HepG2 (cell line): ENCODE results near the gene NAA38. TPM values are rescaled to one million over a fixed set of nuclear protein-coding genes. Genes with fewer than 3 reads are reported as not detected.

Experiments used
- ATF2 ChIP-seq: sonication (generic); formaldehyde crosslinking; IDR thresholded peaks from 2 replicates; pipeline ENCODE4 v1.4.0; 2020; ENCODE audit warnings: missing genetic modification reagents
- BRD4 ChIP-seq: sonication (generic); formaldehyde crosslinking; IDR thresholded peaks from 2 replicates; pipeline ENCODE4 v1.4.0; 2020; ENCODE audit warnings: missing genetic modification reagents
- CERS6 ChIP-seq: sonication (generic); formaldehyde crosslinking; IDR thresholded peaks from 2 replicates; pipeline ENCODE4 v1.5.0; 2020; ENCODE audit warnings: missing genetic modification reagents
- CSRNP1 ChIP-seq: sonication (generic); formaldehyde crosslinking; IDR thresholded peaks from 2 replicates; pipeline ENCODE4 v1.8.1; 2023; ENCODE audit warnings: mild to moderate bottlenecking, missing genetic modification reagents
- DNMT3B ChIP-seq: conservative IDR thresholded peaks from 2 replicates; pipeline ENCODE4 v1.6.1; 2016; ENCODE audit warnings: missing biosample characterization, control low read depth
- KAT2B ChIP-seq: fragments of 150-350 bp; IDR thresholded peaks from 2 replicates; pipeline ENCODE4 v1.6.1; 2014; ENCODE audit warnings: low read depth, low read length, borderline replicate concordance
- KDM5A ChIP-seq: fragments of 200-600 bp; sonication (generic); IDR thresholded peaks from 2 replicates; pipeline ENCODE4 v1.7.0; 2018; ENCODE audit warnings: antibody characterized with exemption, mild to moderate bottlenecking, low read length, borderline replicate concordance
- NAIF1 ChIP-seq: sonication (generic); formaldehyde crosslinking; IDR thresholded peaks from 2 replicates; pipeline ENCODE4 v1.5.0; 2020; ENCODE audit warnings: mild to moderate bottlenecking, missing genetic modification reagents, borderline replicate concordance
- NFYB ChIP-seq: sonication (generic); formaldehyde crosslinking; IDR thresholded peaks from 2 replicates; pipeline ENCODE4 v1.4.0; 2020; ENCODE audit warnings: missing genetic modification reagents
- PHF5A ChIP-seq: IDR thresholded peaks from one replicate; pipeline ENCODE4 v1.6.1; 2018; ENCODE audit warnings: low read depth, missing genetic modification reagents; ENCODE audit not compliant: unreplicated experiment
- RBM22 ChIP-seq: fragments of 200-400 bp; formaldehyde crosslinking; optimal IDR thresholded peaks from 2 replicates; pipeline ENCODE3; 2017; ENCODE audit warnings: mild to moderate bottlenecking, low read length, moderate library complexity
- RFX5 ChIP-seq: IDR thresholded peaks from 2 replicates; pipeline ENCODE4 v1.6.1; 2011; ENCODE audit warnings: low read depth, low read length, improper control_type of control experiment
- ZIK1 ChIP-seq: sonication (generic); formaldehyde crosslinking; IDR thresholded peaks from 2 replicates; pipeline ENCODE4 v1.5.0; 2020; ENCODE audit warnings: mild to moderate bottlenecking, low read depth, missing genetic modification reagents, borderline replicate concordance
- ZNF235 ChIP-seq: sonication (generic); formaldehyde crosslinking; IDR thresholded peaks from 2 replicates; pipeline ENCODE4 v1.8.1; 2023; ENCODE audit warnings: mild to moderate bottlenecking, missing genetic modification reagents, borderline replicate concordance
- ZNF382 ChIP-seq: sonication (generic); formaldehyde crosslinking; IDR thresholded peaks from 2 replicates; pipeline ENCODE4 v1.5.0; 2020; ENCODE audit warnings: missing genetic modification reagents, mild to moderate bottlenecking, borderline replicate concordance
- ZNF468 ChIP-seq: sonication (generic); formaldehyde crosslinking; IDR thresholded peaks from 2 replicates; pipeline ENCODE4 v1.8.0; 2022; ENCODE audit warnings: mild to moderate bottlenecking, moderate library complexity, missing genetic modification reagents
- ZNF496 ChIP-seq: sonication (generic); formaldehyde crosslinking; IDR thresholded peaks from 2 replicates; pipeline ENCODE4 v1.8.1; 2023; ENCODE audit warnings: mild to moderate bottlenecking, moderate library complexity, missing genetic modification reagents; ENCODE audit not compliant: insufficient replicate concordance
- ZNF556 ChIP-seq: sonication (generic); formaldehyde crosslinking; IDR thresholded peaks from 2 replicates; pipeline ENCODE4 v1.4.0; 2020; ENCODE audit warnings: mild to moderate bottlenecking, missing genetic modification reagents, borderline replicate concordance
- ZSCAN25 ChIP-seq: sonication (generic); formaldehyde crosslinking; IDR thresholded peaks from 2 replicates; pipeline ENCODE4 v1.8.0; 2022; ENCODE audit warnings: mild to moderate bottlenecking, missing genetic modification reagents
- ZSCAN31 ChIP-seq: sonication (generic); formaldehyde crosslinking; IDR thresholded peaks from 2 replicates; pipeline ENCODE4 v1.5.0; 2020; ENCODE audit warnings: low read depth, mild to moderate bottlenecking, missing genetic modification reagents
- polyA plus RNA-seq, 8 experiments: library from polyadenylated mRNA; depleted of rRNA in 3 of 8; stranded (reverse) in 7 of 8; unstranded in 1 of 8; fragments of >200 nt; fragmentation: Illumina TruSeq in 4 of 8; extraction: Trizol in 4 of 8; gene quantifications; 2 replicates each; pipeline versions ENCODE4 v1.2.1 to v1.2.3, GENCODE V29; 2011 to 2016; ENCODE audit warnings: low read depth in 4 of 8, missing spikeins in 1 of 8, mixed read lengths in 1 of 8; ENCODE audit not compliant: insufficient read depth in 1 of 8
- total RNA-seq, 5 experiments: library from RNA; depleted of rRNA; stranded (reverse); fragments of >200 nt; fragmentation: Illumina TruSeq; extraction: Trizol; gene quantifications; 2 replicates each; pipeline ENCODE4 v1.2.3, GENCODE V29; 2016; ENCODE audit warnings: low read depth in 1 of 5
- TF ChIP-seq, protein P1 (sequence below): sonication (generic); formaldehyde crosslinking; IDR thresholded peaks from 2 replicates; pipeline ENCODE4 v1.4.0; 2020; ENCODE audit warnings: mild to moderate bottlenecking, missing genetic modification reagents
- TF ChIP-seq, protein P2 (sequence below): sonication (generic); formaldehyde crosslinking; IDR thresholded peaks from 2 replicates; pipeline ENCODE4 v1.8.0; 2022; ENCODE audit warnings: low read depth, missing genetic modification reagents
- TF ChIP-seq, protein P3 (sequence below): sonication (generic); formaldehyde crosslinking; IDR thresholded peaks from 2 replicates; pipeline ENCODE4 v1.4.0; 2020; ENCODE audit warnings: low read depth, mild to moderate bottlenecking, missing genetic modification reagents

Gene NAA38
- total and polyA plus RNA-seq, 2 of the 13 experiments (the other 11 are each of a cell fraction or from before 2014, with no cell fraction given): 46.9 to 91.6 TPM

GRCh38 chr17:7843536-7844291, 13.6 kb downstream of the NAA38 start (continued):
- TF ChIP-seq, protein P1, sequence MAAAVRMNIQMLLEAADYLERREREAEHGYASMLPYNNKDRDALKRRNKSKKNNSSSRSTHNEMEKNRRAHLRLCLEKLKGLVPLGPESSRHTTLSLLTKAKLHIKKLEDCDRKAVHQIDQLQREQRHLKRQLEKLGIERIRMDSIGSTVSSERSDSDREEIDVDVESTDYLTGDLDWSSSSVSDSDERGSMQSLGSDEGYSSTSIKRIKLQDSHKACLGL: peak; percentile 22; the same call in 1 of the 2 replicates
- TF ChIP-seq ZNF382 (CRISPR knock-in tag) (no peak), ZNF235 (CRISPR knock-in tag) (no peak), PHF5A (CRISPR knock-in tag) (no peak), BRD4 (no peak), KDM5A (peak; percentile 38; the same call in 1 of the 2 replicates), ZIK1 (CRISPR knock-in tag) (no peak), ZSCAN31 (CRISPR knock-in tag) (no peak), KAT2B (no peak), DNMT3B (CRISPR knock-in tag) (no peak), ZNF556 (no peak), RFX5 (no peak), CERS6 (CRISPR knock-in tag) (no peak), CSRNP1 (CRISPR knock-in tag) (no peak), ZNF468 (no peak), NFYB (CRISPR knock-in tag) (no peak), ZSCAN25 (CRISPR knock-in tag) (peak; percentile 37; the same call in 1 of the 2 replicates), NAIF1 (no peak), RBM22 (no peak), ATF2 (peak; percentile 58; the same call in 1 of the 2 replicates), ZNF496 (CRISPR knock-in tag) (no peak)
- TF ChIP-seq, protein P2, sequence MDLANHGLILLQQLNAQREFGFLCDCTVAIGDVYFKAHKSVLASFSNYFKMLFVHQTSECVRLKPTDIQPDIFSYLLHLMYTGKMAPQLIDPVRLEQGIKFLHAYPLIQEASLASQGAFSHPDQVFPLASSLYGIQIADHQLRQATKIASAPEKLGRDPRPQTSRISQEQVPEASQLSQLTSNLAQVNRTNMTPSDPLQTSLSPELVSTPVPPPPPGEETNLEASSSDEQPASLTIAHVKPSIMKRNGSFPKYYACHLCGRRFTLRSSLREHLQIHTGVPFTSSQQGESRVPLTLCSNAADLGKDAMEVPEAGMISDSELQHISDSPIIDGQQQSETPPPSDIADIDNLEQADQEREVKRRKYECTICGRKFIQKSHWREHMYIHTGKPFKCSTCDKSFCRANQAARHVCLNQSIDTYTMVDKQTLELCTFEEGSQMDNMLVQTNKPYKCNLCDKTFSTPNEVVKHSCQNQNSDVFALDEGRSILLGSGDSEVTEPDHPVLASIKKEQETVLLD (CRISPR knock-in tag): peak; percentile 66; the same call in 1 of the 2 replicates
- TF ChIP-seq, protein P3, sequence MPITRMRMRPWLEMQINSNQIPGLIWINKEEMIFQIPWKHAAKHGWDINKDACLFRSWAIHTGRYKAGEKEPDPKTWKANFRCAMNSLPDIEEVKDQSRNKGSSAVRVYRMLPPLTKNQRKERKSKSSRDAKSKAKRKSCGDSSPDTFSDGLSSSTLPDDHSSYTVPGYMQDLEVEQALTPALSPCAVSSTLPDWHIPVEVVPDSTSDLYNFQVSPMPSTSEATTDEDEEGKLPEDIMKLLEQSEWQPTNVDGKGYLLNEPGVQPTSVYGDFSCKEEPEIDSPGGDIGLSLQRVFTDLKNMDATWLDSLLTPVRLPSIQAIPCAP (CRISPR knock-in tag): no peak
